Measurements from ENCODE around the gene TMEM119.

- TF ChIP-seq CTCF (IDR thresholded peaks at IDR 0.05) (no peak), POLR2AphosphoS5 (IDR thresholded peaks at IDR 0.05) (no peak)
These were observed 22.5 kb upstream of the TMEM119 start for GRCh38 chr12:108620236-108620879.
